HepG2 (cell line): ENCODE measurements around the gene ZNF331. TPM values are rescaled to one million over a fixed set of nuclear protein-coding genes. Genes with fewer than 3 reads are reported as not detected.

Experiments used
- BORCS8-MEF2B ChIP-seq: sonication (generic); formaldehyde crosslinking; IDR thresholded peaks from 2 replicates; pipeline ENCODE4 v1.8.0; 2022; ENCODE audit warnings: mild to moderate bottlenecking, missing genetic modification reagents
- MYNN ChIP-seq: sonication (generic); formaldehyde crosslinking; IDR thresholded peaks from 2 replicates; pipeline ENCODE4 v1.4.0; 2020; ENCODE audit warnings: mild to moderate bottlenecking, low read depth, missing genetic modification reagents
- SIN3A ChIP-seq: IDR thresholded peaks from 2 replicates; pipeline ENCODE4 v1.6.1; 2011; ENCODE audit warnings: low read depth, mild to moderate bottlenecking, control low read depth, low read length, borderline replicate concordance
- TAF15 ChIP-seq: fragments of 200-400 bp; formaldehyde crosslinking; IDR thresholded peaks from one replicate; pipeline ENCODE4 v1.6.1; 2018; ENCODE audit warnings: mild to moderate bottlenecking, low read depth, low read length; ENCODE audit not compliant: poor library complexity, severe bottlenecking
- ZNF30 ChIP-seq: sonication (generic); formaldehyde crosslinking; IDR thresholded peaks from 2 replicates; pipeline ENCODE4 v1.5.0; 2020; ENCODE audit warnings: mild to moderate bottlenecking, missing genetic modification reagents
- ZNF335 ChIP-seq: sonication (generic); formaldehyde crosslinking; IDR thresholded peaks from 2 replicates; pipeline ENCODE4 v1.4.0; 2020; ENCODE audit warnings: missing genetic modification reagents
- ZNF367 ChIP-seq: sonication (generic); formaldehyde crosslinking; IDR thresholded peaks from 2 replicates; pipeline ENCODE4 v1.4.0; 2020; ENCODE audit warnings: missing genetic modification reagents, borderline replicate concordance
- ZNF709 ChIP-seq: sonication (generic); formaldehyde crosslinking; IDR thresholded peaks from 2 replicates; pipeline ENCODE4 v1.5.0; 2020; ENCODE audit warnings: mild to moderate bottlenecking, missing genetic modification reagents
- ZNF816 ChIP-seq: sonication (generic); formaldehyde crosslinking; IDR thresholded peaks from 2 replicates; pipeline ENCODE4 v1.8.0; 2022; ENCODE audit warnings: missing genetic modification reagents, mild to moderate bottlenecking, borderline replicate concordance
- polyA plus RNA-seq, 8 experiments: library from polyadenylated mRNA; depleted of rRNA in 3 of 8; stranded (reverse) in 7 of 8; unstranded in 1 of 8; fragments of >200 nt; fragmentation: Illumina TruSeq in 4 of 8; extraction: Trizol in 4 of 8; gene quantifications; 2 replicates each; pipeline versions ENCODE4 v1.2.1 to v1.2.3, GENCODE V29; 2011 to 2016; ENCODE audit warnings: low read depth in 4 of 8, missing spikeins in 1 of 8, mixed read lengths in 1 of 8; ENCODE audit not compliant: insufficient read depth in 1 of 8
- total RNA-seq, 5 experiments: library from RNA; depleted of rRNA; stranded (reverse); fragments of >200 nt; fragmentation: Illumina TruSeq; extraction: Trizol; gene quantifications; 2 replicates each; pipeline ENCODE4 v1.2.3, GENCODE V29; 2016; ENCODE audit warnings: low read depth in 1 of 5
- TF ChIP-seq, protein P1 (sequence below): sonication (generic); formaldehyde crosslinking; IDR thresholded peaks from 2 replicates; pipeline ENCODE4 v1.4.0; 2020; ENCODE audit warnings: missing genetic modification reagents, mild to moderate bottlenecking, borderline replicate concordance
- TF ChIP-seq, protein P2 (sequence below): sonication (generic); formaldehyde crosslinking; IDR thresholded peaks from 2 replicates; pipeline ENCODE4 v1.5.0; 2020; ENCODE audit warnings: mild to moderate bottlenecking, missing genetic modification reagents
- TF ChIP-seq, protein P3 (sequence below): sonication (generic); formaldehyde crosslinking; IDR thresholded peaks from 2 replicates; pipeline ENCODE4 v1.5.1; 2020; ENCODE audit warnings: mild to moderate bottlenecking, missing genetic modification reagents, moderate library complexity
- TF ChIP-seq, protein P4 (sequence below): sonication (generic); formaldehyde crosslinking; IDR thresholded peaks from 2 replicates; pipeline ENCODE4 v1.5.0; 2020; ENCODE audit warnings: mild to moderate bottlenecking, missing genetic modification reagents
- TF ChIP-seq, protein P5 (sequence below): sonication (generic); formaldehyde crosslinking; conservative IDR thresholded peaks from 2 replicates; pipeline ENCODE4 v1.4.0; 2020; ENCODE audit warnings: missing genetic modification reagents

The ZNF331 gene
- total and polyA plus RNA-seq, 2 of the 13 experiments (the other 11 are each of a cell fraction or from before 2014, with no cell fraction given) = 8.2 to 13.3 TPM

DNA sequence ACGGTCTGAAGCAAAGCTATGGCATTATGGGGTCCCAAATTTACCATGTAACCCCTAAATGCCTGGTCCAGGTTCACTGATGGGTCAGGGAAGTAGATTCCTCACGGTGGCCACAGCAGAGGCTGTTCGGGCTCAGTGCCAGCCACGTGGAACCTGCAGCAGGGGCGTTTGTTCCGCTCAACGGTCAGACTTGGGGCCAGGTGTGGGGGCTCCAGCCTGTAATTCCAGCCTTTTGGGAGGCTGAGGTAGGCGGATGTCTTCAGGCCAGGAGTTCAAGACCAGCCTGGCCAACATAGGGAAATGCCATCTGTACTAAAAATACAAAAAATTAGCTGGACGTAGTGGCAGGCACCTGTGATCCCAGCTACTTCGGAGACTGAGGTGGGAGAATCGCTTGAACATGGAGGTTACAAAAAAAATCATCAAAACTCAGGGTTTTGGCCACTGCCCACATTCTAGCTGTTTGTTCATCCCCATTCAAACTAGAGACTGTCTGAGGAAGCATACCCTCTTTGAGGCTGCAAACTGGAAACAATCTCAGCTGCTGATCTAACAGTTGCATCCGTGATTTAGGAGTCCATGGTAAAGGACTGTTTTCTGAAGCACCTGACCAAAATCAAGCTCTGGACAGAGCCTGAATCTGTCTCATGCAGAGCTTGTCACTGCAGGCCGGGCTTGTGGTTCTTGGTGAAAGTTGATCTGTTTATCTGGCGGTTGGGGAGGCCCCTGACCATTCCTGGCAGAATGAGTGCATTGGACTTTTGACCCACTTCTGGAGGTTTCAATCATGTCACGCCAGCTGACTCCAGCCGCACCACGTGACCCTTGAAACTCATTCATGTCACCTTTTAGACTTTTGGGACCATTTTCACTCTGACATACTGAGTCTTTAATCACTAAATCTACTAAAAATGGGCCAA, 30.2 kb upstream of the ZNF331 start (continued):
- TF ChIP-seq, protein P1, sequence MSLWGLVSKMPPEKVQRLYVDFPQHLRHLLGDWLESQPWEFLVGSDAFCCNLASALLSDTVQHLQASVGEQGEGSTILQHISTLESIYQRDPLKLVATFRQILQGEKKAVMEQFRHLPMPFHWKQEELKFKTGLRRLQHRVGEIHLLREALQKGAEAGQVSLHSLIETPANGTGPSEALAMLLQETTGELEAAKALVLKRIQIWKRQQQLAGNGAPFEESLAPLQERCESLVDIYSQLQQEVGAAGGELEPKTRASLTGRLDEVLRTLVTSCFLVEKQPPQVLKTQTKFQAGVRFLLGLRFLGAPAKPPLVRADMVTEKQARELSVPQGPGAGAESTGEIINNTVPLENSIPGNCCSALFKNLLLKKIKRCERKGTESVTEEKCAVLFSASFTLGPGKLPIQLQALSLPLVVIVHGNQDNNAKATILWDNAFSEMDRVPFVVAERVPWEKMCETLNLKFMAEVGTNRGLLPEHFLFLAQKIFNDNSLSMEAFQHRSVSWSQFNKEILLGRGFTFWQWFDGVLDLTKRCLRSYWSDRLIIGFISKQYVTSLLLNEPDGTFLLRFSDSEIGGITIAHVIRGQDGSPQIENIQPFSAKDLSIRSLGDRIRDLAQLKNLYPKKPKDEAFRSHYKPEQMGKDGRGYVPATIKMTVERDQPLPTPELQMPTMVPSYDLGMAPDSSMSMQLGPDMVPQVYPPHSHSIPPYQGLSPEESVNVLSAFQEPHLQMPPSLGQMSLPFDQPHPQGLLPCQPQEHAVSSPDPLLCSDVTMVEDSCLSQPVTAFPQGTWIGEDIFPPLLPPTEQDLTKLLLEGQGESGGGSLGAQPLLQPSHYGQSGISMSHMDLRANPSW (CRISPR knock-in tag) = no peak
- TF ChIP-seq ZNF367 (CRISPR knock-in tag) (no peak), ZNF709 (peak; percentile 11; the same call in 1 of the 2 replicates), ZNF30 (CRISPR knock-in tag) (no peak), TAF15 (no peak), BORCS8-MEF2B (CRISPR knock-in tag) (no peak), ZNF335 (CRISPR knock-in tag) (peak; percentile 29; the same call in 1 of the 2 replicates), SIN3A (peak; percentile 71; the same call in 1 of the 2 replicates), MYNN (CRISPR knock-in tag) (no peak), ZNF816 (CRISPR knock-in tag) (0 out of 2 replicates have a peak, but pooled peaks have one; percentile 29)
- TF ChIP-seq, protein P2, sequence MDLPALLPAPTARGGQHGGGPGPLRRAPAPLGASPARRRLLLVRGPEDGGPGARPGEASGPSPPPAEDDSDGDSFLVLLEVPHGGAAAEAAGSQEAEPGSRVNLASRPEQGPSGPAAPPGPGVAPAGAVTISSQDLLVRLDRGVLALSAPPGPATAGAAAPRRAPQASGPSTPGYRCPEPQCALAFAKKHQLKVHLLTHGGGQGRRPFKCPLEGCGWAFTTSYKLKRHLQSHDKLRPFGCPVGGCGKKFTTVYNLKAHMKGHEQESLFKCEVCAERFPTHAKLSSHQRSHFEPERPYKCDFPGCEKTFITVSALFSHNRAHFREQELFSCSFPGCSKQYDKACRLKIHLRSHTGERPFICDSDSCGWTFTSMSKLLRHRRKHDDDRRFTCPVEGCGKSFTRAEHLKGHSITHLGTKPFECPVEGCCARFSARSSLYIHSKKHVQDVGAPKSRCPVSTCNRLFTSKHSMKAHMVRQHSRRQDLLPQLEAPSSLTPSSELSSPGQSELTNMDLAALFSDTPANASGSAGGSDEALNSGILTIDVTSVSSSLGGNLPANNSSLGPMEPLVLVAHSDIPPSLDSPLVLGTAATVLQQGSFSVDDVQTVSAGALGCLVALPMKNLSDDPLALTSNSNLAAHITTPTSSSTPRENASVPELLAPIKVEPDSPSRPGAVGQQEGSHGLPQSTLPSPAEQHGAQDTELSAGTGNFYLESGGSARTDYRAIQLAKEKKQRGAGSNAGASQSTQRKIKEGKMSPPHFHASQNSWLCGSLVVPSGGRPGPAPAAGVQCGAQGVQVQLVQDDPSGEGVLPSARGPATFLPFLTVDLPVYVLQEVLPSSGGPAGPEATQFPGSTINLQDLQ (CRISPR knock-in tag) = no peak
- TF ChIP-seq, protein P3, sequence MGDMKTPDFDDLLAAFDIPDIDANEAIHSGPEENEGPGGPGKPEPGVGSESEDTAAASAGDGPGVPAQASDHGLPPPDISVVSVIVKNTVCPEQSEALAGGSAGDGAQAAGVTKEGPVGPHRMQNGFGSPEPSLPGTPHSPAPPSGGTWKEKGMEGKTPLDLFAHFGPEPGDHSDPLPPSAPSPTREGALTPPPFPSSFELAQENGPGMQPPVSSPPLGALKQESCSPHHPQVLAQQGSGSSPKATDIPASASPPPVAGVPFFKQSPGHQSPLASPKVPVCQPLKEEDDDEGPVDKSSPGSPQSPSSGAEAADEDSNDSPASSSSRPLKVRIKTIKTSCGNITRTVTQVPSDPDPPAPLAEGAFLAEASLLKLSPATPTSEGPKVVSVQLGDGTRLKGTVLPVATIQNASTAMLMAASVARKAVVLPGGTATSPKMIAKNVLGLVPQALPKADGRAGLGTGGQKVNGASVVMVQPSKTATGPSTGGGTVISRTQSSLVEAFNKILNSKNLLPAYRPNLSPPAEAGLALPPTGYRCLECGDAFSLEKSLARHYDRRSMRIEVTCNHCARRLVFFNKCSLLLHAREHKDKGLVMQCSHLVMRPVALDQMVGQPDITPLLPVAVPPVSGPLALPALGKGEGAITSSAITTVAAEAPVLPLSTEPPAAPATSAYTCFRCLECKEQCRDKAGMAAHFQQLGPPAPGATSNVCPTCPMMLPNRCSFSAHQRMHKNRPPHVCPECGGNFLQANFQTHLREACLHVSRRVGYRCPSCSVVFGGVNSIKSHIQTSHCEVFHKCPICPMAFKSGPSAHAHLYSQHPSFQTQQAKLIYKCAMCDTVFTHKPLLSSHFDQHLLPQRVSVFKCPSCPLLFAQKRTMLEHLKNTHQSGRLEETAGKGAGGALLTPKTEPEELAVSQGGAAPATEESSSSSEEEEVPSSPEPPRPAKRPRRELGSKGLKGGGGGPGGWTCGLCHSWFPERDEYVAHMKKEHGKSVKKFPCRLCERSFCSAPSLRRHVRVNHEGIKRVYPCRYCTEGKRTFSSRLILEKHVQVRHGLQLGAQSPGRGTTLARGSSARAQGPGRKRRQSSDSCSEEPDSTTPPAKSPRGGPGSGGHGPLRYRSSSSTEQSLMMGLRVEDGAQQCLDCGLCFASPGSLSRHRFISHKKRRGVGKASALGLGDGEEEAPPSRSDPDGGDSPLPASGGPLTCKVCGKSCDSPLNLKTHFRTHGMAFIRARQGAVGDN (CRISPR knock-in tag) = peak; percentile 85
- TF ChIP-seq, protein P4, sequence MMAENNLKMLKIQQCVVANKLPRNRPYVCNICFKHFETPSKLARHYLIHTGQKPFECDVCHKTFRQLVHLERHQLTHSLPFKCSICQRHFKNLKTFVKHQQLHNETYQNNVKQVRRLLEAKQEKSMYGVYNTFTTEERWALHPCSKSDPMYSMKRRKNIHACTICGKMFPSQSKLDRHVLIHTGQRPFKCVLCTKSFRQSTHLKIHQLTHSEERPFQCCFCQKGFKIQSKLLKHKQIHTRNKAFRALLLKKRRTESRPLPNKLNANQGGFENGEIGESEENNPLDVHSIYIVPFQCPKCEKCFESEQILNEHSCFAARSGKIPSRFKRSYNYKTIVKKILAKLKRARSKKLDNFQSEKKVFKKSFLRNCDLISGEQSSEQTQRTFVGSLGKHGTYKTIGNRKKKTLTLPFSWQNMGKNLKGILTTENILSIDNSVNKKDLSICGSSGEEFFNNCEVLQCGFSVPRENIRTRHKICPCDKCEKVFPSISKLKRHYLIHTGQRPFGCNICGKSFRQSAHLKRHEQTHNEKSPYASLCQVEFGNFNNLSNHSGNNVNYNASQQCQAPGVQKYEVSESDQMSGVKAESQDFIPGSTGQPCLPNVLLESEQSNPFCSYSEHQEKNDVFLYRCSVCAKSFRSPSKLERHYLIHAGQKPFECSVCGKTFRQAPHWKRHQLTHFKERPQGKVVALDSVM = no peak
- TF ChIP-seq, protein P5, sequence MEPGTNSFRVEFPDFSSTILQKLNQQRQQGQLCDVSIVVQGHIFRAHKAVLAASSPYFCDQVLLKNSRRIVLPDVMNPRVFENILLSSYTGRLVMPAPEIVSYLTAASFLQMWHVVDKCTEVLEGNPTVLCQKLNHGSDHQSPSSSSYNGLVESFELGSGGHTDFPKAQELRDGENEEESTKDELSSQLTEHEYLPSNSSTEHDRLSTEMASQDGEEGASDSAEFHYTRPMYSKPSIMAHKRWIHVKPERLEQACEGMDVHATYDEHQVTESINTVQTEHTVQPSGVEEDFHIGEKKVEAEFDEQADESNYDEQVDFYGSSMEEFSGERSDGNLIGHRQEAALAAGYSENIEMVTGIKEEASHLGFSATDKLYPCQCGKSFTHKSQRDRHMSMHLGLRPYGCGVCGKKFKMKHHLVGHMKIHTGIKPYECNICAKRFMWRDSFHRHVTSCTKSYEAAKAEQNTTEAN = peak; percentile 71; the same call in 1 of the 2 replicates
